Endothelial cell of umbilical vein (primary cell): ENCODE data around the gene KIAA0825. TPM values are rescaled to one million over a fixed set of nuclear protein-coding genes. Genes with fewer than 3 reads are reported as not detected.

Experiments
- BruUV-seq: library from RNA; stranded (reverse); fragments of 400-500 nt; replicated peaks from 2 replicates; lab custom pipeline; 2021; lab: Mats Ljungman, UMichigan
- CTCF ChIA-PET: fragments of 300-600, 350-600 bp; sonication (Branson Sonifier 250); formaldehyde crosslinking; loops from one replicate; lab custom pipeline; 2021; ENCODE audit warnings: antibody characterized with exemption, inconsistent platforms; lab: Charles Lee
- POLR2A ChIA-PET: fragments of 300-600, 350-600 bp; sonication (Branson Sonifier 250); formaldehyde crosslinking; loops from one replicate; lab custom pipeline; 2021; ENCODE audit warnings: antibody characterized with exemption, inconsistent platforms; lab: Charles Lee
- DNase-seq: peaks from one replicate; pipeline ENCODE4 v3.0.0-alpha.2; 2011; ENCODE audit warnings: low read depth, low spot score
- FAIRE-seq: peaks from 2 replicates; lab custom pipeline; 2011; peaks lifted over from hg19 to GRCh38; lab: Jason Lieb, UNC
- H2AFZ ChIP-seq: 2 replicates; pipeline ENCODE4 v1.6.0; 2012; ENCODE audit warnings: low read depth, low read length, control low read depth, inconsistent platforms
- H3K27ac ChIP-seq: 2 replicates; pipeline ENCODE4 v1.5.1; 2011; ENCODE audit warnings: low read depth, mild to moderate bottlenecking, control low read depth, low read length, moderate library complexity; ENCODE audit not compliant: insufficient read depth
- H3K27me3 ChIP-seq, 2 experiments: 2 replicates each; pipeline versions ENCODE4 v1.6.0 to v1.6.1; 2011; ENCODE audit warnings: low read length in 2 of 2, mixed read lengths in 1 of 2; ENCODE audit not compliant: control insufficient read depth in 2 of 2, insufficient read depth in 2 of 2
- H3K36me3 ChIP-seq, 2 experiments: 2 replicates in 1 of 2; 3 replicates in 1 of 2; pipeline ENCODE4 v1.5.1; 2011; ENCODE audit warnings: low read length in 2 of 2, mild to moderate bottlenecking in 1 of 2, moderate library complexity in 1 of 2; ENCODE audit not compliant: control insufficient read depth in 2 of 2, insufficient read depth in 2 of 2; ENCODE audit errors: extremely low read depth in 1 of 2
- H3K4me1 ChIP-seq: 3 replicates; pipeline ENCODE4 v1.5.1; 2011; ENCODE audit warnings: mild to moderate bottlenecking, low read length; ENCODE audit not compliant: control insufficient read depth, insufficient read depth; ENCODE audit errors: extremely low read depth
- H3K4me2 ChIP-seq: 2 replicates; pipeline ENCODE4 v1.6.1; 2011; ENCODE audit warnings: low read length, control low read depth, mixed read lengths; ENCODE audit not compliant: insufficient read depth
- H3K4me3 ChIP-seq, 3 experiments: fragments of 200-600 bp in 1 of 3; sonication (generic), shearing (Covaris generic) in 1 of 3; replicated peaks in 1 of 3; 2 replicates each; pipeline ENCODE4 v1.5.1; 2011 to 2016; ENCODE audit warnings: control low read depth in 3 of 3, low read length in 3 of 3, mild to moderate bottlenecking in 2 of 3, inconsistent platforms in 1 of 3, low read depth in 1 of 3, moderate library complexity in 1 of 3; ENCODE audit not compliant: insufficient read depth in 1 of 3
- H3K79me2 ChIP-seq: 2 replicates; pipeline ENCODE4 v1.6.0; 2012; ENCODE audit warnings: low read length, inconsistent platforms; ENCODE audit not compliant: control insufficient read depth, insufficient read depth
- H3K9ac ChIP-seq: replicated peaks from 2 replicates; pipeline ENCODE3; 2011; ENCODE audit warnings: low read length, control low read depth; ENCODE audit not compliant: insufficient read depth; ENCODE audit errors: extremely low read depth
- H3K9me1 ChIP-seq: replicated peaks from 3 replicates; pipeline ENCODE4 v1.6.0; 2011; ENCODE audit warnings: mild to moderate bottlenecking, low read length; ENCODE audit not compliant: control insufficient read depth, insufficient read depth; ENCODE audit errors: extremely low read depth
- H3K9me3 ChIP-seq: replicated peaks from 2 replicates; pipeline ENCODE4 v1.5.1; 2012; ENCODE audit warnings: low read length, inconsistent platforms; ENCODE audit not compliant: control insufficient read depth, insufficient read depth
- H4K20me1 ChIP-seq: replicated peaks from 2 replicates; pipeline ENCODE3; 2011; ENCODE audit warnings: mild to moderate bottlenecking, low read length; ENCODE audit not compliant: control insufficient read depth, insufficient read depth; ENCODE audit errors: extremely low read depth
- CTCF ChIP-seq, 2 donors: IDR thresholded peaks; 1 replicate in 1 of 2; 2 replicates in 1 of 2; pipeline ENCODE4 v1.5.1; 2011; ENCODE audit warnings: low read length in 2 of 2, mild to moderate bottlenecking in 2 of 2, moderate library complexity in 2 of 2, control low read depth in 1 of 2, inconsistent platforms in 1 of 2, low read depth in 1 of 2; ENCODE audit not compliant: insufficient read depth in 1 of 2; ENCODE audit errors: extremely low read depth in 1 of 2
- EZH2 ChIP-seq: IDR thresholded peaks from 2 replicates; pipeline ENCODE4 v1.6.1; 2012; ENCODE audit warnings: borderline replicate concordance, low read depth, mild to moderate bottlenecking, moderate library complexity, low read length, inconsistent platforms; ENCODE audit not compliant: severe bottlenecking
- GATA2 ChIP-seq: IDR thresholded peaks from 2 replicates; pipeline ENCODE4 v1.7.0; 2011; ENCODE audit warnings: low read depth, mild to moderate bottlenecking, moderate library complexity, mixed read lengths, low read length; ENCODE audit not compliant: insufficient read length, insufficient read depth
- JUN ChIP-seq: IDR thresholded peaks from 2 replicates; pipeline ENCODE4 v1.6.1; 2011; ENCODE audit warnings: borderline replicate concordance, low read depth; ENCODE audit not compliant: insufficient read length, insufficient read depth
- POLR2A ChIP-seq: IDR thresholded peaks from 2 replicates; pipeline ENCODE4 v1.6.1; 2012; ENCODE audit warnings: low read depth, mild to moderate bottlenecking, control low read depth, low read length
- POLR2AphosphoS5 ChIP-seq: IDR thresholded peaks from 2 replicates; pipeline ENCODE4 v1.6.1; 2012; ENCODE audit warnings: low read depth, mild to moderate bottlenecking, control low read depth, low read length, moderate library complexity; ENCODE audit not compliant: insufficient read depth
- dilution Hi-C: fragments of 300-500 bp; cut with MboI; formaldehyde crosslinking; loops from one replicate; pipeline ENCODE4 v1.15.0; 2019; ENCODE audit warnings: low sequenced_read_pairs; ENCODE audit not compliant: extremely low pct_ligation_motif_present
- intact Hi-C: fragments of 100-400 bp; cut with micrococcal nuclease; formaldehyde crosslinking; loops from one replicate; pipeline ENCODE4 v1.10.0; 2022
- polyA plus RNA-seq, 4 experiments: library from polyadenylated mRNA; depleted of rRNA in 3 of 4; stranded (reverse) in 3 of 4; unstranded in 1 of 4; fragments of >200 nt; gene quantifications; 2 replicates each; pipeline versions ENCODE4 v1.2.1 to v1.2.3, GENCODE V29; 2011 to 2012; ENCODE audit warnings: missing spikeins in 1 of 4
- total RNA-seq: library from RNA; stranded (reverse); gene quantifications from 2 replicates; pipeline ENCODE4 v1.2.3, GENCODE V29; 2021

Gene KIAA0825
- total and polyA plus RNA-seq, 2 donors (not counting 3 experiments of a cell fraction or from before 2014, with no cell fraction given) = 0.15 to 1.1 TPM

GRCh38 chr5:94375801-94376200 lies 242.6 kb downstream of the KIAA0825 start:
- TF ChIP-seq EZH2 (no peak), POLR2A (no peak)
- BruUV-seq = no TSS peak
- Histone ChIP-seq H3K4me3 (no peak overlapping the region), H3K27me3 (no peaks in the 10 kb centered on the region), H2AFZ (no peak overlapping the region), H3K9me3 (no peaks in the 10 kb centered on the region), H3K79me2 (no peaks in the 10 kb centered on the region), H3K4me2 (no peak overlapping the region), H3K4me1 (no peaks in the 10 kb centered on the region), H3K9ac (no peak overlapping the region), H3K27ac (no peak overlapping the region), H3K9me1 (no peaks in the 10 kb centered on the region), H4K20me1 (no peaks in the 10 kb centered on the region), H3K36me3 (no peaks in the 10 kb centered on the region)
- DNase-seq = peak; percentile 3
- ChIA-PET CTCF (interaction anchor here (0.9 to 1.2 kb wide), 2 partner anchors 10 to 11 kb away, joined by 3 to 5 read pairs; no protein-coding TSS in a partner anchor), POLR2A (no interaction called here)
- intact Hi-C loops (no loop called here), dilution Hi-C loops (no loop called here)
- FAIRE-seq = peak; percentile 72

- intact Hi-C loops = no loop called here
Observed at GRCh38 chr5:94374336-94374735, 244.1 kb downstream of the KIAA0825 start.

More at GRCh38 chr5:94374336-94374735, 244.1 kb downstream of the KIAA0825 start:
- TF ChIP-seq GATA2 (no peak), POLR2AphosphoS5 (no peak), CTCF (IDR thresholded peaks at IDR 0.05; ENCODE audit: extremely low read depth in 1 of 2, insufficient read depth in 1 of 2, low read depth in 1 of 2, low read length in 2 of 2) (no peak), POLR2A (no peak), EZH2 (no peak), JUN (no peak)
- H3K9ac ChIP-seq = no peak overlapping the region
- H3K27me3 ChIP-seq = no peaks in the 10 kb centered on the region
- FAIRE-seq (no peak), DNase-seq (no peak)
- H3K4me2 ChIP-seq = no peak overlapping the region
- CTCF ChIA-PET = no interaction called here
- no peak overlapping the region for H3K27ac ChIP-seq
- no peaks in the 10 kb centered on the region for H3K9me1 ChIP-seq
- dilution Hi-C loops = no loop called here
- H2AFZ ChIP-seq = no peak overlapping the region
- POLR2A ChIA-PET = no interaction called here
- H3K4me1 ChIP-seq = no peaks in the 10 kb centered on the region
- H3K36me3 ChIP-seq = no peaks in the 10 kb centered on the region
- H3K79me2 ChIP-seq = no peaks in the 10 kb centered on the region
- no peak overlapping the region for H3K4me3 ChIP-seq
- no peaks in the 10 kb centered on the region for H3K9me3 ChIP-seq
- H4K20me1 ChIP-seq = no peaks in the 10 kb centered on the region
- no TSS peak for BruUV-seq
